GM12892 (cell line): ENCODE results near the gene LIMA1.

Experiments used
- POLR2A ChIP-seq: IDR thresholded peaks from 2 replicates; pipeline ENCODE4 v1.6.1; 2011; ENCODE audit warnings: low read depth, low read length, control low read depth
- POLR2AphosphoS5 ChIP-seq: IDR thresholded peaks from 2 replicates; pipeline ENCODE4 v1.6.1; 2011; ENCODE audit warnings: low read depth, low read length, control low read depth
- TAF1 ChIP-seq: IDR thresholded peaks from 2 replicates; pipeline ENCODE4 v1.6.1; 2011; ENCODE audit warnings: low read depth, mild to moderate bottlenecking, control low read depth, low read length, borderline replicate concordance

GRCh38 chr12:50203691-50204090, 79.6 kb downstream of the LIMA1 start:
- no peak for TF ChIP-seq POLR2A
- no peak for TF ChIP-seq POLR2AphosphoS5
- no peak for TF ChIP-seq TAF1
